GM18520 (cell line): ENCODE results near the gene EMP1.
"Not testable (repeated sequence)": the region's sequence is repeated elsewhere in the genome, so short reads cannot be mapped to it uniquely, and the experiment has no call there.

Experiments
- ATAC-seq: cut with Tn5 transposase; IDR thresholded peaks from one replicate; pipeline ENCODE4 v1.9.1; 2021; ENCODE audit not compliant: unreplicated experiment

Gene EMP1

DNA sequence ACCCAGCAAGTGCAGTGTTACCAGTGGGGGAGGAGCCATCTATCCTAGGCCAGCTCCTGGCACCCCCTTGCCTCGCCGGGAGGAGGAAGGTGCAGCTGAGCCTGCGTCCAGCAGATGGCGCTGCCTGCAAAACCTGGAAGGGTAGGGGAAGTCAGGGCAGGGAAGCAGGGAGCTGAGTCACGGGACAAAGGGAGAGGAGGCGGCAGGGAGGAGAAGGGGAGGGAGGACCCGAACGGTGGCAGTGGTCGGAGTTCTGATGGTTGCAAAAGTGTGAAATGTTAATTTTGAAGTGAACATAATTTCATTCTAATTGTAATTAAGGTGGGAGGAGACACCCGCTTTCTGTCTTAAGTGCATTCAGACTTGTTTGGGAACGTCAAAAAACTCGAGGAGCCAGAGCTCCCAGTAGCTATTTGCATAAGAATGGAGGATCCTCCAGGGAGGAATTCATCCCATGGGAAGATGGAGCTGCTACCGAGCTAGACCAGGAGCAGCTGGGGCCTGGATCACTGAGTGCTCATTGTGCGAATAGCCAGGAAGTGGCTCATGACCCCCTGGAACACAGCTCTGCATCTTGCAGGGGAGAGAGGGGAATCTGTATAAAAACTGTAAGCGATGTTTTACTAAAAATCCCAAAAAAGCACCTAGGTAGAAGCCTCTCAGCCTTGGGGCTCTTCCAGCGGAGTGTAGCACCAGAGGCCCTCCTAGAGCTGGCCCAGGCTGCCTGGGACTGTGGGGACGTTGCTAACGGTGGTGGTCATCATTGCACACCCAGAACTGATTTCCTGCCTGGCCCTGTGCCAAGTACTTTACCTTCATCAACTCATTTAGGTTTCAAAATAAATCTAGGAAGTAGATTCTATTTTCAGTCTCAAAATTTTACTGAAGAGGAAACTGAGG lies 59.5 kb downstream of the EMP1 start:
- peak; percentile 52 for ATAC-seq

DNA sequence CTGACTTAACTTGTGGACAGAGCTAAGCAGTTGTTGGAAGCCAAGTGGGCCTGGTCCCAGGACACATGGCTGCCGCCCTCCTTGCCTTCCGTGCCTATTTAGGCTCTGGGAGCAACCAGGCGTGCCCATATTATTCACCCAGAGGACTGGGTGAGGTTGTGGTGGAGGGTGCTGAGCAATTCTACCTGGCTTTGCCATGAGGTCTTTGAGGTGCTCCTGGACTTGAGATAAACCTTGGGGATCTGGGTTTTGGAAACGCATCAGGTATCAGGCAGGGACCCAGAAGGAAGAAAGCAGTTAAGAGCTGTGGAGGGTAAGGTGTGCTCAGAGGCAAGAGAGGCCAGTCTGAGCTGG lies 60.1 kb downstream of the EMP1 start:
- ATAC-seq: no peak

DNA sequence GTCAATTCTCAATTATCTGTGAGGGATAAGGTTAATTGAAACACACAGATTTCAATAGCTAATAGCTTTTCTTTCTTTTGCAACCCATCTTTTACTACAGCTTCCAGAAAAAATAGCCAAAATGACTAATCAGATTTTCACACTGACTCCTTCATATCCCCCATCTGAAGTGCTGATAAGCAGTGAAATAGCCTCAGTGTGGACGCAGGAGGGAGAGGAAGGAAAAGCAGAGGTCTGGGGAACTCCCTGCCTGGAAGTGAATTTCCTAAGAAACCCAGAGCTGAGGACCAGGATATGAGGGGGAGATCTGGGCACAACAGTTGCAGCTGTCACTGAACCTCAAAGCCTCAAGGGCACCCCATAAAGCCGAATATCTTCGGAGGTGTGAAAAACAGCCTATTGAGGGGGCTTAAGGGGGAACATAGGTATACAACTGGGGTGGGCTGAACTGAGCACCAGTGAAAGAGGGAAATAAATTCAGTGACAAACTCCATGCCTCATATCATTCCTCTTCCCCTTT lies 60.9 kb downstream of the EMP1 start:
- ATAC-seq: no peak

DNA sequence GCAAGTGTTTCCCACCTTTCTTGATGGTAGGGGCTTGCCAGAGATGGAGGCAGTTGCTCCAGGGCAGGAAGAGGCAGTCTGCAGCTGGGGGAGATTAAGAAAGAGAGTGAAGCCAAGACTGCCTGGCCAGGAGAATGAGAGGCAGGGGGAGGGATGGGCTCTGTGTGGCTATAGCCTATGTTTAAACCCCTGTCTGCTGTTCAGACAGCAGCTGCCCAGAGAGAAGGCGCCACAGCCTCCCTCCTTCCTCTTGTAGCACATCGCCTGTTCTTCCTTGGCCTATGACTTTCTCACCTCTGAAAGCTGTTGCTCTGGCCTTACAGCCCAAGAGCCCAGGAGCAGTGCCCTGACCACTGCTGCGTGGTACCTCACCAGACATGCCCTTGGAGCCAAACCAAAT lies 61.7 kb downstream of the EMP1 start:
- no peak for ATAC-seq

DNA sequence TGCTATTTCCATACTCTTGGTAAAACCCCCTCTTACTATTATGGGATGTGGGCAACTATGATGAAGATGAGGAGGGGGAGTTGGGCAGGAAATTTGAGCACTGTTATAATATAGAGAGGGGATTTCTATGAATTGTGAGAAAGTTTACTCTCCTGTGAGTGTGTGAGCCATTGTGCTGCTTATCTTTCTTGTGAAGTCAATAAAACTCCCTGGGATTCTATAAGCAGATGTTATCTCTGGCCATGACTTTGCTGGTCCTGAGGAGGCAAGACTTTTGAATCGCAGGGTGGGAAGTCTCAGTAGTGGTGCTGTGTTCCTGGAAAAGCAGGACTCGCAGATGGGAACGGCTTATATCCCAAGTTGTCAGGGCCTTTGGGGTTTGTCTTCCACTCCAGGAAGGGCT lies 62.2 kb downstream of the EMP1 start:
- no peak for ATAC-seq

DNA sequence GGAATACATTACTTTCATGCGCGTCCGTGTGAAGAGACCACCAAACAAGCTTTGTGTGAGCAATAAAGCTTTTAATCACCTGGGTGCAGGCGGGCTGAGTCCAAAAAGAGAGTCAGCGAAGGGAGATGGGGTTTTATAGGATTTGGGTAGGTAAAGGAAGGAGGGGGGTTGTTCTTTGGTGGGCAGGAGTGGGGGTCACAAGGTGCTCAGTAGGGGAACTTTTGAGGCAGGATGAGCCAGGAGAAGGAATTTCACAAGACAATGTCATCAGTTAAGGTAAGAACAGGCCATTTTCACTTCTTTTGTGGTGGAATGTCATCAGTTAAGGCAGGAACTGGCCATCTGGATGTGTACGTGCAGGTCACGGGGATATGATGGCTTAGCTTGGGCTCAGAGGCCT lies 63.1 kb downstream of the EMP1 start:
- ATAC-seq: not testable (repeated sequence)

DNA sequence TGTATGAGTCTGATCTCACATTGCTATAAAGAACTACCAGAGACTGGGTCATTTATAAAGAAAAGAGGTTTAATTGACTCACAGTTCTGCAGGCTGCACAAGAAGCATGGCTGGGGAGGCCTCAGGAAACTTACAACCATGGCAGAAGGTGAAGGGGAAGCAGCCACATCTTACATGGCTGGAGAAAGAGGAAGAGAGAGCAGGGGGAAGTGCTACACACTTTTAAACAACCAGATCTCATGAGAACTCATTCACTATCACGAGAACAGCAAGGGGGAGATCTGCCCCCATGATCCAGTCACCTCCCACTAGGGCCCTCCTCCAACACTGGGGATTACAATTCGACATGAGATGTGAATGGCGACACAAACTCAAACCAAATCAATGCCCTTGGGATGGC lies 71.3 kb downstream of the EMP1 start:
- ATAC-seq: not testable (repeated sequence)

DNA sequence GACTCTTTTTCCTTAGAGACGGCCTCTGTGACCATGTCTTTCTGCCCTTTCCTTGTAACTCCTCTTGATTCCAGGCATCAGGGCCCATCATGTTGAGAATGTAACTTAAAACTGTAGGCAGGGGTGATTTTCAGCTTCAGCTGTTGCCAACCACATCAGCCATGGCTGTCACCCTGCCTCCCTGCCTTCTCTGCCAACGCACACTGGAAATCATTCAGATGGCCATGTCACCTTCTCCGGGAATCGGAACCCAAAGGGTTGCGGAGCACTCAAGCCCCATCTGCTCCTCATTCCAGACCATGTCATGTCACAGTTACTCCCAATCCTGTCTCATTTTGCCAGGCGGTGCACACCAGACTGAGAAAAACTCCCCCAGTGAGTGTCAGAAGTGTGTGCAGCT lies 72.1 kb downstream of the EMP1 start:
- no peak for ATAC-seq
